PFSK-1 (cell line): ENCODE measurements around the gene SH3BGRL2.

Source experiments
- POLR2AphosphoS5 ChIP-seq: IDR thresholded peaks from 2 replicates; pipeline ENCODE4 v1.6.1; 2012; ENCODE audit warnings: low read depth, mild to moderate bottlenecking, control low read depth, low read length, moderate library complexity
- SIN3A ChIP-seq: IDR thresholded peaks from 2 replicates; pipeline ENCODE4 v1.6.1; 2012; ENCODE audit warnings: mild to moderate bottlenecking, low read length, moderate library complexity, borderline replicate concordance; ENCODE audit not compliant: insufficient read depth
- TAF1 ChIP-seq: IDR thresholded peaks from 2 replicates; pipeline ENCODE4 v1.6.1; 2012; ENCODE audit warnings: low read length, control low read depth, borderline replicate concordance; ENCODE audit not compliant: insufficient read depth
- TF ChIP-seq, protein P1 (sequence below), 2 experiments: IDR thresholded peaks; 2 replicates each; pipeline versions ENCODE4 v1.6.1 to v1.8.0; 2011 to 2012; ENCODE audit warnings: low read depth in 2 of 2, low read length in 2 of 2, control low read depth in 1 of 2, inconsistent platforms in 1 of 2, mild to moderate bottlenecking in 1 of 2, moderate library complexity in 1 of 2; ENCODE audit not compliant: insufficient read depth in 1 of 2

GRCh38 chr6:79599725-79600259, 31.3 kb upstream of the SH3BGRL2 start:
- TF ChIP-seq TAF1 (no peak), POLR2AphosphoS5 (no peak), SIN3A (no peak)
- TF ChIP-seq, protein P1, sequence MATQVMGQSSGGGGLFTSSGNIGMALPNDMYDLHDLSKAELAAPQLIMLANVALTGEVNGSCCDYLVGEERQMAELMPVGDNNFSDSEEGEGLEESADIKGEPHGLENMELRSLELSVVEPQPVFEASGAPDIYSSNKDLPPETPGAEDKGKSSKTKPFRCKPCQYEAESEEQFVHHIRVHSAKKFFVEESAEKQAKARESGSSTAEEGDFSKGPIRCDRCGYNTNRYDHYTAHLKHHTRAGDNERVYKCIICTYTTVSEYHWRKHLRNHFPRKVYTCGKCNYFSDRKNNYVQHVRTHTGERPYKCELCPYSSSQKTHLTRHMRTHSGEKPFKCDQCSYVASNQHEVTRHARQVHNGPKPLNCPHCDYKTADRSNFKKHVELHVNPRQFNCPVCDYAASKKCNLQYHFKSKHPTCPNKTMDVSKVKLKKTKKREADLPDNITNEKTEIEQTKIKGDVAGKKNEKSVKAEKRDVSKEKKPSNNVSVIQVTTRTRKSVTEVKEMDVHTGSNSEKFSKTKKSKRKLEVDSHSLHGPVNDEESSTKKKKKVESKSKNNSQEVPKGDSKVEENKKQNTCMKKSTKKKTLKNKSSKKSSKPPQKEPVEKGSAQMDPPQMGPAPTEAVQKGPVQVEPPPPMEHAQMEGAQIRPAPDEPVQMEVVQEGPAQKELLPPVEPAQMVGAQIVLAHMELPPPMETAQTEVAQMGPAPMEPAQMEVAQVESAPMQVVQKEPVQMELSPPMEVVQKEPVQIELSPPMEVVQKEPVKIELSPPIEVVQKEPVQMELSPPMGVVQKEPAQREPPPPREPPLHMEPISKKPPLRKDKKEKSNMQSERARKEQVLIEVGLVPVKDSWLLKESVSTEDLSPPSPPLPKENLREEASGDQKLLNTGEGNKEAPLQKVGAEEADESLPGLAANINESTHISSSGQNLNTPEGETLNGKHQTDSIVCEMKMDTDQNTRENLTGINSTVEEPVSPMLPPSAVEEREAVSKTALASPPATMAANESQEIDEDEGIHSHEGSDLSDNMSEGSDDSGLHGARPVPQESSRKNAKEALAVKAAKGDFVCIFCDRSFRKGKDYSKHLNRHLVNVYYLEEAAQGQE (IDR thresholded peaks at IDR 0.05; ENCODE audit: insufficient read depth in 1 of 2, low read depth in 2 of 2, low read length in 2 of 2) = no peak
